Activated CD8-positive, alpha-beta memory T cell treated with anti-CD3 and anti-CD28 coated beads for 48 hours (primary cell): Measurements from ENCODE around the gene TDG.

Experiments used
- DNase-seq, 3 experiments: peaks; one replicate each; pipeline ENCODE4 v3.0.0-alpha.2; 2020; ENCODE audit warnings: low read depth in 2 of 3, low spot score in 2 of 3

TDG gene

GRCh38 chr12:103958621-103959020, 7.1 kb upstream of the TDG start:
- no peak for DNase-seq

GRCh38 chr12:103960616-103961227, 5.0 kb upstream of the TDG start:
- no peak for DNase-seq

- no peak for DNase-seq
These were observed 3.2 kb upstream of the TDG start for GRCh38 chr12:103962493-103962892.

- DNase-seq: no peak
These were observed 867 bp upstream of the TDG start for GRCh38 chr12:103964805-103965204.

- DNase-seq: no peak
These were observed 450 bp upstream of the TDG start for GRCh38 chr12:103965255-103965589.

- DNase-seq: no peak
These were observed 1.1 kb downstream of the TDG start for GRCh38 chr12:103966736-103967135.

GRCh38 chr12:103969391-103969790, 3.7 kb downstream of the TDG start:
- DNase-seq: no peak

- no peak for DNase-seq
These were observed 8.2 kb downstream of the TDG start for GRCh38 chr12:103973909-103974308.

GRCh38 chr12:103975368-103975767, 9.7 kb downstream of the TDG start:
- no peak for DNase-seq

GRCh38 chr12:103978384-103978982, 12.8 kb downstream of the TDG start:
- no peak for DNase-seq

GRCh38 chr12:103986829-103987228, 21.2 kb downstream of the TDG start:
- DNase-seq: no peak

GRCh38 chr12:103994235-103994634, 28.6 kb downstream of the TDG start:
- no peak for DNase-seq

GRCh38 chr12:103996595-103996994, 30.9 kb downstream of the TDG start:
- DNase-seq: no peak

- DNase-seq: no peak
These were observed 31.7 kb downstream of the TDG start for GRCh38 chr12:103997286-103997900.

GRCh38 chr12:103998976-103999375, 33.3 kb downstream of the TDG start:
- no peak for DNase-seq

GRCh38 chr12:104000807-104001434, 35.2 kb downstream of the TDG start:
- no peak for DNase-seq

- no peak for DNase-seq
These were observed 37.0 kb downstream of the TDG start for GRCh38 chr12:104002686-104003085.

- DNase-seq: no peak
These were observed 37.9 kb downstream of the TDG start for GRCh38 chr12:104003596-104003995.

GRCh38 chr12:104006929-104007328, 41.3 kb downstream of the TDG start:
- no peak for DNase-seq

GRCh38 chr12:104010121-104010520, 44.4 kb downstream of the TDG start:
- DNase-seq: no peak

GRCh38 chr12:104010606-104011169, 45.0 kb downstream of the TDG start:
- DNase-seq: no peak

- no peak for DNase-seq
These were observed 45.6 kb downstream of the TDG start for GRCh38 chr12:104011253-104011652.
